Liver (tissue), 9 donors: ENCODE measurements around the gene CSF3R. TPM values are rescaled to one million over a fixed set of nuclear protein-coding genes. Genes with fewer than 3 reads are reported as not detected.
A peak's percentile ranks its signal among the peaks of the same experiment; 100 is the strongest.

ENCODE experiments used
- DNase-seq: peaks from one replicate; pipeline ENCODE4 v3.0.0-alpha.2; 2017; ENCODE audit warnings: low spot score
- H3K27ac ChIP-seq, 2 donors: one replicate each; pipeline ENCODE4 v1.7.0; 2013; ENCODE audit warnings: inconsistent platforms in 2 of 2, low read length in 2 of 2, control low read depth in 1 of 2, low read depth in 1 of 2, mild to moderate bottlenecking in 1 of 2
- H3K27me3 ChIP-seq, 4 donors: one replicate each; pipeline versions ENCODE4 v1.6.1 to v1.7.0; 2013; ENCODE audit warnings: low read length in 3 of 4, inconsistent platforms in 1 of 4, mild to moderate bottlenecking in 1 of 4, moderate library complexity in 1 of 4; ENCODE audit not compliant: control insufficient read depth in 4 of 4, insufficient read depth in 4 of 4
- H3K36me3 ChIP-seq, 4 donors: one replicate each; pipeline versions ENCODE4 v1.6.1 to v1.7.0; 2013; ENCODE audit warnings: low read length in 3 of 4, mild to moderate bottlenecking in 3 of 4, low read depth in 1 of 4, moderate library complexity in 1 of 4; ENCODE audit not compliant: control insufficient read depth in 4 of 4, insufficient read depth in 3 of 4
- H3K4me1 ChIP-seq, 4 donors: one replicate each; pipeline versions ENCODE4 v1.6.1 to v1.7.0; 2013; ENCODE audit warnings: low read length in 3 of 4, mild to moderate bottlenecking in 3 of 4, moderate library complexity in 1 of 4; ENCODE audit not compliant: control insufficient read depth in 4 of 4, insufficient read depth in 4 of 4
- H3K4me3 ChIP-seq, 3 donors: one replicate each; pipeline versions ENCODE4 v1.6.1 to v1.7.0; 2013; ENCODE audit warnings: low read length in 3 of 3, control low read depth in 1 of 3, low read depth in 1 of 3, mild to moderate bottlenecking in 1 of 3
- H3K9ac ChIP-seq, 2 donors: one replicate each; pipeline ENCODE4 v1.7.0; 2013; ENCODE audit warnings: low read length in 2 of 2, mild to moderate bottlenecking in 2 of 2, moderate library complexity in 2 of 2, control low read depth in 1 of 2, low read depth in 1 of 2
- H3K9me3 ChIP-seq, 4 donors: one replicate each; pipeline versions ENCODE4 v1.6.1 to v1.7.0; 2013; ENCODE audit warnings: low read length in 3 of 4; ENCODE audit not compliant: control insufficient read depth in 4 of 4
- CTCF ChIP-seq: fragments of 150-350 bp; IDR thresholded peaks from 2 replicates; pipeline ENCODE4 v1.5.1; 2017; ENCODE audit warnings: improper control_type of control experiment, low read depth, low read length; ENCODE audit not compliant: missing input control
- EGR1 ChIP-seq, 2 donors: IDR thresholded peaks; 2 replicates each; pipeline ENCODE4 v1.6.1; 2016 to 2018; ENCODE audit warnings: antibody characterized with exemption in 2 of 2, low read depth in 2 of 2
- FOXA2 ChIP-seq: IDR thresholded peaks from 2 replicates; pipeline ENCODE4 v1.6.1; 2016; ENCODE audit warnings: antibody characterized with exemption
- GABPA ChIP-seq, 2 donors: IDR thresholded peaks in 1 of 2; conservative IDR thresholded peaks in 1 of 2; 2 replicates each; pipeline ENCODE4 v1.6.1; 2016; ENCODE audit warnings: antibody characterized with exemption in 2 of 2, mild to moderate bottlenecking in 1 of 2, moderate library complexity in 1 of 2
- HNF4A ChIP-seq, 2 donors: conservative IDR thresholded peaks; 2 replicates each; pipeline ENCODE4 v1.6.1; 2016; ENCODE audit warnings: antibody characterized with exemption in 2 of 2, mild to moderate bottlenecking in 2 of 2
- HNF4G ChIP-seq: IDR thresholded peaks from 2 replicates; pipeline ENCODE4 v1.6.1; 2016; ENCODE audit warnings: antibody characterized with exemption
- JUND ChIP-seq, 2 donors: IDR thresholded peaks; 2 replicates each; pipeline ENCODE4 v1.6.1; 2016; ENCODE audit warnings: antibody characterized with exemption in 2 of 2
- NR2F2 ChIP-seq: IDR thresholded peaks from 2 replicates; pipeline ENCODE4 v1.6.1; 2016; ENCODE audit warnings: antibody characterized with exemption
- RAD21 ChIP-seq, 2 donors: IDR thresholded peaks; 2 replicates each; pipeline ENCODE4 v1.6.1; 2016; ENCODE audit warnings: antibody characterized with exemption in 2 of 2, mild to moderate bottlenecking in 2 of 2
- RXRA ChIP-seq, 2 donors: IDR thresholded peaks; 2 replicates each; pipeline ENCODE4 v1.6.1; 2017 to 2018; ENCODE audit warnings: antibody characterized with exemption in 2 of 2, mild to moderate bottlenecking in 1 of 2
- SP1 ChIP-seq: IDR thresholded peaks from 2 replicates; pipeline ENCODE4 v1.6.1; 2018; ENCODE audit warnings: antibody characterized with exemption, mild to moderate bottlenecking
- TAF1 ChIP-seq: conservative IDR thresholded peaks from 2 replicates; pipeline ENCODE4 v1.6.1; 2016; ENCODE audit warnings: antibody characterized with exemption, mild to moderate bottlenecking
- YY1 ChIP-seq: IDR thresholded peaks from 2 replicates; pipeline ENCODE4 v1.6.1; 2016; ENCODE audit warnings: antibody characterized with exemption, mild to moderate bottlenecking
- WGBS: extraction: QIAGEN DNeasy Blood & Tissue Kit; methylation state at CpG from one replicate; pipeline ENCODE4 v1.1.7; 2013; 5-methylcytosine and 5-hydroxymethylcytosine counted together
- polyA plus RNA-seq, 2 donors: library from polyadenylated mRNA; stranded (reverse) in 1 of 2; unstranded in 1 of 2; fragments of 200-250 nt in 1 of 2; fragments of >200 nt in 1 of 2; fragmentation: Nextera tagmentation in 1 of 2; extraction: Ambion mirVana in 1 of 2; gene quantifications; one replicate each; pipeline versions ENCODE4 v1.2.1 to v1.2.3, GENCODE V29; 2013 to 2015
- total RNA-seq, 2 donors: library from RNA; depleted of rRNA; stranded (reverse); fragments of >200 nt; gene quantifications; one replicate each; pipeline ENCODE4 v1.2.3, GENCODE V29; 2014
- TF ChIP-seq, protein P1 (sequence below): IDR thresholded peaks from 2 replicates; pipeline ENCODE4 v1.6.1; 2016; ENCODE audit warnings: antibody characterized with exemption, mild to moderate bottlenecking
- TF ChIP-seq, protein P2 (sequence below): IDR thresholded peaks from 2 replicates; pipeline ENCODE4 v1.6.1; 2016; ENCODE audit warnings: antibody characterized with exemption
- donor health status: healthy.
- donor health status: healthy.
- donor health status: healthy.
- donor health status: healthy.
- donor health status: healthy.

The CSF3R gene
- total RNA-seq = 10 to 100 TPM; 23.7 to 81.3 TPM
- polyA plus RNA-seq = 1 to 10 TPM; 6.7 to 8.2 TPM

DNA sequence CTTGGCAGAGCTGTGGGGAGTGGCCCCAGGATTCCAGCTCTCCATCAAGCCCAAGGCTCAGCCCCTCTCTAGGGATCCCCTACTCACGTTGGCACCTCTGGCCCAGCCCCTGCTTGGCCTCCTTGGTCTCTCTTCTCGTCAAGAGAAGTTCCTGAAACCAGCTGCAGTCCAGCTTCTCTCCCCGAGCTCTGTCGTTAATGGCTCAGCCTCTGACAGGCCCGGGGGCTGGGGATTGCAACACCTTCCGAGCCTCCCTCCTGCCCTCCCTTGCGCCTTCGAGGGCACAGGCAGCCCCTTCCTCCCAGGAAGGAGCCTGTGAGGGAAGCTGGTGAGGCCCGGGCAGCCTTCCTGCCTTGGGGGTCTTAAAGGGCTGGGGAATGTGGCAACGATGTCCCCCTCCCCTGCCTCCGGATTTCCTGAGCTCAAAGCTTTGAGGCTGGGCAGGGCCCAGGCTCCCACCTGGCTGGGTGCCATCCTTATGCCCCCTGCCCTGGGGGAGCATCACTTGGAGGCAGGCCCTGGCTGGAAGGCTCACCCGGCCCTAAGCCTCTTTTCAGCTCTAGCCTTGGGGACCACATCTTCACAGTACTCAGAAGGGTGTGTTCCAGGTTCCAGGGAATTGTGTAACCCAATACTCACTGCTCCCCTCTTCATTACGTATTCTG lies at the start of gene CSF3R:
Gene CSF3R, minus strand, starts transcription at position 190 of the 665 bp plus-strand sequence. CDS start 3,417 bp downstream, outside the sequence.
- peak within 1 kb of the TSS in 1 of 2 donors; percentile 20 for H3K27ac ChIP-seq
- WGBS = 70% methylated on average over 13 of the region's 13 CpGs

GRCh38 chr1:36531833-36532232 lies 49.1 kb upstream of the CSF3R start:
- Histone ChIP-seq H3K9ac (no peak overlapping the region), H3K9me3 (peaks cover 0 to 7% (median 1%) of the 10 kb centered on the region in 4 donors), H3K27me3 (no peaks in the 10 kb centered on the region), H3K4me1 (no peaks in the 10 kb centered on the region), H3K4me3 (no peak overlapping the region), H3K27ac (no peak overlapping the region), H3K36me3 (no peaks in the 10 kb centered on the region)
- 70% methylated on average over 3 of the region's 3 CpGs for WGBS
- no peak for DNase-seq
- no peak for TF ChIP-seq CTCF
- TF ChIP-seq EGR1 (IDR thresholded peaks at IDR 0.05; ENCODE audit: low read depth in 2 of 2) = no peak
- no peak for TF ChIP-seq HNF4G

More for the DNA sequence above, at the start of gene CSF3R:
- no peaks in the 10 kb centered on the region for H3K36me3 ChIP-seq
- H3K4me1 ChIP-seq = peaks cover 3 to 16% (median 9%) of the 10 kb centered on the region in 4 donors
- TF ChIP-seq RAD21 (IDR thresholded peaks at IDR 0.05) = no peak
- no peak for TF ChIP-seq SP1
- TF ChIP-seq, protein P1, sequence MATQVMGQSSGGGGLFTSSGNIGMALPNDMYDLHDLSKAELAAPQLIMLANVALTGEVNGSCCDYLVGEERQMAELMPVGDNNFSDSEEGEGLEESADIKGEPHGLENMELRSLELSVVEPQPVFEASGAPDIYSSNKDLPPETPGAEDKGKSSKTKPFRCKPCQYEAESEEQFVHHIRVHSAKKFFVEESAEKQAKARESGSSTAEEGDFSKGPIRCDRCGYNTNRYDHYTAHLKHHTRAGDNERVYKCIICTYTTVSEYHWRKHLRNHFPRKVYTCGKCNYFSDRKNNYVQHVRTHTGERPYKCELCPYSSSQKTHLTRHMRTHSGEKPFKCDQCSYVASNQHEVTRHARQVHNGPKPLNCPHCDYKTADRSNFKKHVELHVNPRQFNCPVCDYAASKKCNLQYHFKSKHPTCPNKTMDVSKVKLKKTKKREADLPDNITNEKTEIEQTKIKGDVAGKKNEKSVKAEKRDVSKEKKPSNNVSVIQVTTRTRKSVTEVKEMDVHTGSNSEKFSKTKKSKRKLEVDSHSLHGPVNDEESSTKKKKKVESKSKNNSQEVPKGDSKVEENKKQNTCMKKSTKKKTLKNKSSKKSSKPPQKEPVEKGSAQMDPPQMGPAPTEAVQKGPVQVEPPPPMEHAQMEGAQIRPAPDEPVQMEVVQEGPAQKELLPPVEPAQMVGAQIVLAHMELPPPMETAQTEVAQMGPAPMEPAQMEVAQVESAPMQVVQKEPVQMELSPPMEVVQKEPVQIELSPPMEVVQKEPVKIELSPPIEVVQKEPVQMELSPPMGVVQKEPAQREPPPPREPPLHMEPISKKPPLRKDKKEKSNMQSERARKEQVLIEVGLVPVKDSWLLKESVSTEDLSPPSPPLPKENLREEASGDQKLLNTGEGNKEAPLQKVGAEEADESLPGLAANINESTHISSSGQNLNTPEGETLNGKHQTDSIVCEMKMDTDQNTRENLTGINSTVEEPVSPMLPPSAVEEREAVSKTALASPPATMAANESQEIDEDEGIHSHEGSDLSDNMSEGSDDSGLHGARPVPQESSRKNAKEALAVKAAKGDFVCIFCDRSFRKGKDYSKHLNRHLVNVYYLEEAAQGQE = no peak
- TF ChIP-seq TAF1 = no peak
- no peak for TF ChIP-seq NR2F2
- TF ChIP-seq HNF4G = no peak
- TF ChIP-seq, protein P2, sequence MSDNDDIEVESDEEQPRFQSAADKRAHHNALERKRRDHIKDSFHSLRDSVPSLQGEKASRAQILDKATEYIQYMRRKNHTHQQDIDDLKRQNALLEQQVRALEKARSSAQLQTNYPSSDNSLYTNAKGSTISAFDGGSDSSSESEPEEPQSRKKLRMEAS = no peak
- no peak for TF ChIP-seq YY1
- TF ChIP-seq EGR1 (IDR thresholded peaks at IDR 0.05; ENCODE audit: low read depth in 2 of 2) = no peak
- no peak for TF ChIP-seq JUND (IDR thresholded peaks at IDR 0.05)
- TF ChIP-seq FOXA2 = no peak
- TF ChIP-seq GABPA (IDR thresholded peaks at IDR 0.05 in 1 of 2, conservative IDR thresholded peaks at IDR 0.05 in 1 of 2) = no peak
- TF ChIP-seq RXRA (IDR thresholded peaks at IDR 0.05) = no peak
- no peak for TF ChIP-seq HNF4A (conservative IDR thresholded peaks at IDR 0.05)
- no peaks in the 10 kb centered on the region for H3K9me3 ChIP-seq
- no peaks in the 10 kb centered on the region for H3K27me3 ChIP-seq
- H3K9ac ChIP-seq = no peak within 1 kb of the TSS
- peak within 1 kb of the TSS in 1 of 3 donors; percentile 1 for H3K4me3 ChIP-seq
- DNase-seq = no peak
